GM18909 (cell line): ENCODE results near the gene FLOT2.
"Not testable (repeated sequence)": the region's sequence is repeated elsewhere in the genome, so short reads cannot be mapped to it uniquely, and the experiment has no call there.

Source experiments
- ATAC-seq: cut with Tn5 transposase; IDR thresholded peaks from one replicate; pipeline ENCODE4 v1.9.1; 2021; ENCODE audit warnings: mild to moderate bottlenecking; ENCODE audit not compliant: unreplicated experiment, poor library complexity

Gene FLOT2, protein sequence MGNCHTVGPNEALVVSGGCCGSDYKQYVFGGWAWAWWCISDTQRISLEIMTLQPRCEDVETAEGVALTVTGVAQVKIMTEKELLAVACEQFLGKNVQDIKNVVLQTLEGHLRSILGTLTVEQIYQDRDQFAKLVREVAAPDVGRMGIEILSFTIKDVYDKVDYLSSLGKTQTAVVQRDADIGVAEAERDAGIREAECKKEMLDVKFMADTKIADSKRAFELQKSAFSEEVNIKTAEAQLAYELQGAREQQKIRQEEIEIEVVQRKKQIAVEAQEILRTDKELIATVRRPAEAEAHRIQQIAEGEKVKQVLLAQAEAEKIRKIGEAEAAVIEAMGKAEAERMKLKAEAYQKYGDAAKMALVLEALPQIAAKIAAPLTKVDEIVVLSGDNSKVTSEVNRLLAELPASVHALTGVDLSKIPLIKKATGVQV

DNA sequence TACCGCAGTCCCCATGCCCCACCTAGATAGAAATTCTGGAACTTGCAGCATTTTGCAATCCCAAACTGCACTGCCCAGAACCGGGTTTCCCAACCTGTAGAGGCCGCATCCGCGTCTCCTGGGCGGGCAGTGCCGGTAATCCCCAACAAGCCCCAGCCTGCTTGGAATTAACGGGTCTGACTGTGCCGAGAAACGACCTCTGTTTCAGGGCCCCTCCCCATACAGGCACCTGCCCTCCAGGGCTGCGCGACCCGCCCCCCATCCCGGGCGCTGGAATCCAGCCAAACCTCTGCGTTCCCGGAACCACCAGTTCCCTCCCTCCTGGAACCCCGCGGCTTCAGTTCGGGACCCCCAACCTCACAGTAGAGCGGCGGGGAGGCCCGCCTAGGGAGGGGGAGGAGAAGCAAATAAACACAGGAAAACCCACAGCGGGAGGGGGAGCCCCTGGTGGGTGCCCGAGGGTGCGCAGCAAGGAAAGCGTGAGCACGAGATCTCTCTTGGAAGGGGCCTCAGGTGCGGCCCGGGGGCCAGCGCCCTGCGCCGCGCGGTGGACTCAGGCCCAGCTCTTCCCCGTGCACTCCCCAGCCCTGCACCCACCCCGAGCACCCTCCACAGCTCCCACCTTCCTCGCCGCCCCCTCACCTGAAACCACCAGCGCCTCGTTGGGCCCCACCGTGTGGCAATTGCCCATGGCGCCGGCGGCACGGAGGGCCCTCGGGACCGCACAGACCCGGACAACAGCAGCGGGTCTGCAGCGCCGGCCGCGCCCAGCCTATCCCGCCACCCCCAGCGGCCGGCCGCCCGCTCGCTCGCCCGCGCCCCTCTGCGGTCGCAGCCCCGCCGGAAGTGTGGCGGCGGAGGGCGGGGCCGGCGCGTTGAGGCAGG is at the start of gene FLOT2:
TSS of gene FLOT2 (minus strand) at position 850 of the 885 bp plus-strand sequence. CDS start at position 691, 159 bp downstream.
- no peak for ATAC-seq

DNA sequence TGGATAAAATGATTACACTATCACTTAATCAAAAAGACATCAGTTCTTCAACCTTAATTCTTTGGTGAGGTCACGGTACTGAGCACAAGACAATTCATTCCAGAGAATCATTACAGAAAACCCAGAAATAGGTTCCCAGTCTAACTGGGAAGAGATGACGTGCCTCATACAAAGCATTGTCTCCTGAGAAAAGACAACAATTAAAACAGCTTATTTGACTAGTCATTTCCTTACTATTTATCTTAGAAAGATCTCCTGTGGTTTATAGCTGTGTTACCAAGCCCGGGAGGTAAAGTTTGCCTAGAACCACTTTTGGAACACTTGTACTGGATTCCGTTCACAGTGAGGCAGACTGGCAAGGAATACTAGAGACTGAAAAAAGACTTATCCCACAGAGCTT is 48.7 kb upstream of the FLOT2 start:
- ATAC-seq: no peak

DNA sequence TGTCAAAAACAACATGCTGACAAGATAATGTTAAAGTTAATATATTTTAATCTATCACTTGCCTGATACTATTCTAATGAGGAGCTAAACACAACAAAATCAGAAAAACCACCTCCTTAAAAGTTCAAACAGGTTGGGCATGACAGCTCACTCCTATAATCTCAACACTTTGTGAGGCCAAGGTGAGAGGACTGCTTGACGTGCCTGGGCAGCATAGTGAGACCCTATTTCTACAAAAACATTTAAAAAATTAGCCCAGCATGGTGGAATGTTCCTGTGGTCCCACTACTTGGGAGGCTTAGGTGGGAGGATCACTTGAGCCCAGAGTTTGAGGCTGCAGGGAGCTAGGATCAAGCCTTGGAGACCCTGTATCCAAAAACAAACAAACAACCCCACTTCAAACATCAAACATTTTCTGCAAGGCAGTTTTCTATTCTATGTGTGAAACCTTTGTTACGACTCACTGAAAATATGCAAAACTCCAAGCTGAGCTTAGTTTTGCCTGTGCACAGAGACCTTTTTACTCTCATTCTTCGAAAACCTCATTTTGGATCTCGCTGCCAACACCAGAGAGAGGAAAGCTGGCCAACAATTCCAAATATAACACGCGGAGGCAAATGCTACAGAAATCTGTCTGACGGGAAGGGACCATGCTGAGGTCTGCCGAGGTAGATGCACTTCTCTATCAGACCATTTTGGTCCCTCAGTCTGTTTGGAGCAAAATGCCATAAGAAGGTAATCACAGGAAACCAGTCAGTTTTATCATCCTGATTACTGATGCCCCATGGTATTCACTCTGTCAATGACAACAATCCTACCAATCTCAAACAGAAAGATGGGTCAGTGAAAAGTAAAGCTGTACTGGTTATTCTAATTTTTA is 47.6 kb upstream of the FLOT2 start:
- no peak for ATAC-seq

DNA sequence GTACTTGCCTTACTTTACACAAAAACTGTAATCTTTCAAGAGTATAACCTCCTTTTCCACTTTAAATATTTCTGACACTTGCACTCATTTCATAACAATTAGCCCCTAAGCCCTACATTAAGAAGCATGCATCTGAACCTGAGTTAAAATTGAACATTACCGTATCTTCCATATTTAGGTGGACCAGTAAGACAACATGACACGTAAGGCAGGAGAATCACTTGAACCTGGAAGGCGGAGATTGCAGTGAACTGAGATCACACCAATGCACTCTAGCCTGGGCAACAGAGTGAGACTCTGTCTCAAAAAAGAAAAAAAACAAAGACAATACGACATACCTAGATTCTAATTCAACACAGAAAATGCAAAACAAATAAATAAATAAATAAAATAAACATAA is 46.8 kb upstream of the FLOT2 start:
- no peak for ATAC-seq

DNA sequence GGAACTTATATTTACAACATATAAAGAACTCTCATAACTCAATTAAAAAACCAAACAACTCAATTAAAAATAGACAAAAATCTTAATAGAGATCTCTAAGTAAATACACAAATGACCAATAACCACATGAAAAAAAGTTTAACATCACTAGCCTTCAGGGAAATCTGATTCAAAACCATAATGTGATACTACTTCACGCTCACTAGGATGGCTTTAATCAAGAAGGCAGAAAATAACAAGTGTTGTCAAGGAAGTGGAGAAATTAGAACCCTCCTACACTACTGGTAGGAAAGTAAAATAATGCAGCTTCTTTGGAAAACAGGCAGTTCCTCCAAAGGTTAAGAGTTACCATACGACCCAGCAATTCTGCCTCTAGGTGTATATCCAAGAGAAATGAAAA is 45.4 kb upstream of the FLOT2 start:
- ATAC-seq: no peak

DNA sequence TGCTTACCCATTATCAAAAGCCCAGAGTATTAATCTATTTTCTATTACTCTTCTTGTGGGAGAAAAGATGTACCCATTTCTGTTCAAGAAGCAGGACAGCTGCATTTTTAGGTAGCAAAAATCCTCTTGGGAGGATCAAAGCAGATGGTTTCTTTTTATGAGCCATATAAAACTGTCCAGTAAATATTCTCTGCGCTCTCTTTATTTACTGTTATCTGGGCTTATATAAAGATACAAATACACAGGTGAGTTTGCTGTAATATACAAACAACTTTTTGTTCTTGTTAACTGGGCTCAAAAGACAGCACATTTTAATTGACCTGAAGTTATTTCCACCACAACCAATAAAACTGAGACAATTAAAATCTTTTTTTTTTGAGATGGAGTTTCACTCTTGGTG is 43.7 kb upstream of the FLOT2 start:
- no peak for ATAC-seq

DNA sequence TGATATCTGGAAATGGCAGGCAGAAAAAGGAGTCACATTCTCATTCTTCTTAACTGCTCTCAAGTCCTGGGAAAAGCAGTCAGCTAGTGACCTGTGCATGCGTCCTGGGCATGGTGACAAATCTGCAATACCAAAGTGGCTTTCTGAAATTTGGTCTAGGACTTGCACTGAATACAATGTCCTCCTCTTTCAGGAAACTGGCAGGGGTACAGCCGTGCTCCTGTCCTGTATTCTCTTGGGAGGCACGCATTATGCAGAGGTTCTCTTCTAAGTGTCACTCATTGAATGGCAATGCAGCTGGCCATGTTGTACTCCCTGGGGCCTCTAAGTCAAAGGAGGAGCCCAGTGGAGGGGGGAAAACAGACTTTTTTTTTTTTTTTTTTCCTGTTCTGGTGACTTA is 43.1 kb upstream of the FLOT2 start:
- no peak for ATAC-seq

DNA sequence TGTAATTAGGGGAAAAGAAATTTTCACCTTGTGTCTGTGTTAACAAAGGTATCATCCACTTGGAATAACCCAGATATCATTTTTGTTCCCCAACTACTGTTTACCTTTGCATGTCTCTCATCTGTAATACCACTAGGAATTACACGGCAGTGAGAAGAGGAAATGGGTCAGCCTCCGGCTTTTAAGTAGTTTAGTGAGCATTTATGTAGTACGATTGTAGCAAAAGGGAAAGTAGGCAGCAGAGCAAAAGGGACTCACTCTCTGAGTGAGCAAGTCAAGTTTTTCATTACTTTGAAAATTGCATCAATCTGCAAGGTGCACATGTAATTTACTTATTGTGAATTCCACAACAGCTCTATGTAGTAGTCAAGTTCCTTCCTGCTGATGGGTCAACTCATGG is 42.6 kb upstream of the FLOT2 start:
- no peak for ATAC-seq

DNA sequence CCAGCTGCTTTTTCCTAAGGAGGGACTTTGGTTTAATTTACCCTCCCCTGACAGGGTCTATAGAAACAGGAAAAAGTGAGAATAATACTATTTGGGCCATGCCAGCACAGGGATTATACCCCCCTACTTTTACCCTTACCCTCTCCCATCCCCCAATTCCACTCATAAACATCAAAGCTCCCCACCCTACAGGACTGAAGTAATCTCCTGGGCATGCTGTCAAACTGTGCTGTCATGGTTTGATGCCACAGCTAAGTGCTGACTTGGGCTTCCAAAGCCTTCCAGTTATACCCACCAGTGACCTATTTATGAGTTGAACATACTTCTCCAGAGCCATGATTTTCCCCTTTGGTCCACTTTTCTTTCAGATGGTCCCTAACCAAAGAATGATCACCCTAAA is 41.0 kb upstream of the FLOT2 start:
- ATAC-seq: no peak

DNA sequence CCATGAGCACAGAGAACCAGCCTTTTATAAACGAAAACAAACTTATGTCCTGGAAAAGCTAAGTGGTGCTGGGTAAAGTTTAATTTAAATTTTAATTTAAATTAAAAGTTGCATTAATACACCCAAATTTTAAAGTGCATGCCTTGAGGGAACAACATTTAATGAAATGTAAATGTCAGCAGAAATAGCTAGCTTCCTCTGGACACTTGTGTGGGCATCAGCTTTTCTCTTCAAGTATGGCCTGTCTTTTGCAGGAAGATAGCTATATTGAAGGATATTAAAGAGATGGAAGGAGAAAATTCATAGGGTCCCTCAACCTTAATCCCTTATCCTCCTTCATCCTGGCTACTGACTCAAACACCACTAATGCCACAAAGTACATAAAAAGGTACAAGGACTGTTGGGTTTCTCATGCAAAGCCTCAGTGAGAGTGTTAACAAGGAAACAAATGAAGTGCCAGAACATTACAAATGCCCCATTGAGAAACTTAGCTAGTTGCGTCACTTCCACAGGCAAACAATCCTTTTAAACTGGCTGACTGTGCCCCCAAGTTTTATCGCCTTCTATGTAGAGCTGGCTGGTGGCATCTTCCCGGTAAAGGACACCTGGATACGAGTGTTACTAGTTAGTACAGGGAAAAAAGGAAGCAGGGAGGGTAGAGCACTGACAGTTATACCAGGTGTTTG is 39.7 kb upstream of the FLOT2 start:
- ATAC-seq: no peak

DNA sequence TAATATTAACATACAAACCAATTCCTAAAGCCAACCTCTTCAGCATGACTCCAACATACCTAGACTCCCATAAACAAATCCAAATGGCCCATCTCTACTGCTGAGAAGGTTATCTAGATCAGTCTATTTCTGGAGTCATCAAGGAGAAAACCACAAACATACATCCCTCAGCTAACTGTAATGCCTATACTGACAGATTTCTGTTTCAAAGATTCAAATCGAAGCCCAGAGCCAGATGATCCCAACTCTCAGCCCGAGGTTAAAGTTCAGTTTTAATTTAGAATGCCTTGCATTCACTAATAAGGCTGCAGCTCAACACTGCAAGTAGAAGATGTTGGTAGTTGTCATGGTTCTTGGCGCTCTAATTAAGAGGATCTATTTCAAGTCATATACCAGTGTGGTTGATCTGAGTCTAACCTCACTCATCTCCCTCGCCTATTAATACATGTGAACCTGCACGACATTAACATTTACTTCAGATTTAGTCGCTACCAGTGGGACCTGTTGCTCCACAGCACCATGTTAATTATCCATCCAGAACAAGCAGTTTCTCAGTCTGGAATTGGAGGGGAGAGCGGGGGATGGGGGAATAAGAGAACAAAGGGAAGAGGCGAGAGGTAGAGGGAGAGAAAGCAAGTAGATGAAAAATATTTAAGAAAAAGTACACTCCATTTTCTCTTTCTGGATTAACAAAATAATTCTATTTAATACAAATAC is 38.4 kb upstream of the FLOT2 start:
- no peak for ATAC-seq

DNA sequence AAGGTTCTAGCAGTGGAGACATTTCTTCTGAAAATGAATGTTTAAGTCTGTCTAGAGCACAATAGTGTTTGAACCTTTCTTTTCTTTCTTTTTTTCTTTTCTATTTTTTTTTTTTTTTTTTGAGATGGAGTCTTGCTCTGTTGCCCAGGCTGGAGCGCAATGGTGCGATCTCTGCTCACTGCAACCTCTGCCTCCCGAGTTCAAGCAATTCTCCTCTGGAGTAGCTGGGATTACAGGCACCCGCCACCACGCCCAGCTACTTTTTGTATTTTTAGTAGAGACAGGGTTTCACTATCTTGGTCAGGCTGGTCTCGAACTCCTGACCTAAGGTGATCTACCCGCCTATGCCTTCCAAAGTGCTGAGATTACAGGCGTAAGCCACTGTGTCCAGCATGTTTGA is 37.0 kb upstream of the FLOT2 start:
- ATAC-seq: not testable (repeated sequence)

DNA sequence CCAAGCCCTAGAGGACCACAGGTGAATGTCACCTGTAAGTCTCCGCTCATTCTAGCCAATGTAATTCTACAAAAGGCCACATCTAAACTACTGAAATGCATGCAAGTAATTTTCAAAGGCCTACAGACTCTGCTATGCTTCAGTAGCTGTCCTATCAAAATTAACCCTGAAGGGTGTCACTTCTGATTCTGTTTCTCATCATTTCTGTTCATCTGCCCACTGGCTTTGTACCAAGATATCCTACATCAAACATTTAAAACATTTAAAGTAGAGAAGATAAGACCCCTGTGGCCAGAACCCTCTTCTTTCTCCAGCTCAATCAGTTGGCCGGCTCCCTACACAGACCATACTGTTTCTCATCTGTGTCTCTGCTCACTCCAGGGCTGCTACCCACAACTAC is 32.3 kb upstream of the FLOT2 start:
- ATAC-seq: no peak

DNA sequence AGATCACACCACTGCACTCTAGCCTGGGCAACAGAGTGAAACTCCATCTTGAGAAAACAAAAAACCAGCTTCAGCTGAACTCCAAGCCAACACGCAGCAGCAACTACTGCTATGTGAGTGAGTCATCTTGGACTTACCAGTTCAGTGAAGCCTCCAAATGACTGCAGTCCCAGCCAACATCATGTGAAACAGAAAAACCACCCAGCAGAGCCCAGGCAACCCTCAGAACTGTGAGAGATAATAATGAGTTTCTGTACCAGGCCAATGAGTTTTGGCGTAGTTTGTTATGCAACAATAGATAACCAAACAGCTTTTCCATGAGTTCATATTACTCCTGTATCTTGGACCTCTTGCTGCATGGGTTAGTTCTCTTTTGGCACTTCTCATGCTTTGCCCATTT is 30.5 kb upstream of the FLOT2 start:
- no peak for ATAC-seq

DNA sequence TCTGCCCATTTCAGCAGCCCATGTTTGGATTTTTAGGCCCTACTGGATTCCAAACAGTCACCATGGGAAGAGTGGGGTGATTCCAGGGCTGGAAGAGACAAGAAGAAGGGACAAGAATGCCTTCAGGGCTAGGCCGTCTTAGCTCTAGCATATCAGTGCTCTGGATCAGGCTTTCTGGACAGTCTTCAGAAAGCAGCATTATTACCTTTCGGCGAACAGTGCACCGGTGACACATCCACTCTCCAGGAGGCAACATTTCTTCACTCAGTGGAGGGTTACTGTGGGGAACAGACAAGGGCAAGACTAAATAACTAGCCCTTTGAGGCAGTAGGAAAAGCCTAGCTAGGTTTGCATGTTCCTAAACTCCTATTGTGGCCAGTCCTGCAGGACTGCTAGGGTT is 29.3 kb upstream of the FLOT2 start:
- ATAC-seq: no peak

DNA sequence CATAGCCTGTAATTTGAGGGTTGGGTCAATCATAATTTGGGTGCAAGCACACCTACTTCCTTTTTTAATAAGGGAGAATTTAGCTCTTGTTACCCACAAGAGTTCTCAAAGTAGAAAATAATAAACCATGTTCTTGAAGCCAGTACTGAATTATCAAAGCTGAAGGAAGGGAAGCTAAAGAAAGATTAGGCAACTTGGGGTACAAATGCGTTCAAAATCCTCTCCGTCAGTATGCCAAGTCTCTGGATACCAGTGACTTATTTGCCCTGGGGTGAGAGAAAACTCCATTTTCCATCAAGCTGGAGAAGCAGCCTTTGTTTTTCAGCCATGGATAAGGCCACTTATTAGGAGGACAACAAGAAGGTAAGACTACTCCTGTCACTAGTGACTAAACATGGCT is 28.8 kb upstream of the FLOT2 start:
- no peak for ATAC-seq

DNA sequence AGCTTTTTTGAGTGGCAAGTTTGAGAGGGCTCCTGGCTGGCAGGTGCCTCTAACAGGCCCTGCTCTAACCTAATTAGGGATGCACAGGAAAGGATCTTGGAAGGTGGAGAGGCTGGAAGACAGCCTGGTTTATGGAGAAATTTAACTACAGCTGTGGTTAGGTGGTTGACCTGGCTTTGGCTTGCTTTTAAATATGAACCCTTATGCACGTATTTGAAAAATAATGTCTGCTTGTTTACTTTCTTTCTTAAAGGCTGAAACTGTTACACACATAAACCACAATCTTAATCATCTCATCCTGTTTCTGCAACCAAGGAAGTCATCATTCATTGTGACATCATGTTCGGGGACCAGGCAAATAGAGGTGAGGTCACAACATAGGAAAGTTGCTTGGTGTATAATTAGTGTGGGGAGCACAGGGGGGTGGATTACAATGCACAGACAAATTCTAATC is 28.4 kb upstream of the FLOT2 start:
- no peak for ATAC-seq

DNA sequence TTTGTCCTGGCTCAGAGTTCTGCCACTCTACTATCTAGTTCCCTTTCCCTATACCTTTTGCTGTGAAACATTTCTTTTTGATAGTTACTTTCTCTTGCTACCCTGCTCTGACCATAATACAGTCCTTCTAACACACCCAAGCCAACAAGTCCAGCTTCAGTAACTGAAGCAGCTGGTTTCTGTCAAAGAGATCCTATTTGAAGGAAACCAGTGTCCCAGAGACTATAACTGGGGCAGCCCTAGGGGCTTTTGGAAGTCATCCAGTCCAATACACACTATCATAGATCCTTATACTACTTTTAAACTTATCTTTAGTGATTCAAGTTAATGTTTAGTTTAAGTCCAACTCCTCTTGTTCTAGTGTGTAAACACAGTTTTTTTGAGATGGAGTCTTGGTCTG is 22.7 kb upstream of the FLOT2 start:
- ATAC-seq: no peak

DNA sequence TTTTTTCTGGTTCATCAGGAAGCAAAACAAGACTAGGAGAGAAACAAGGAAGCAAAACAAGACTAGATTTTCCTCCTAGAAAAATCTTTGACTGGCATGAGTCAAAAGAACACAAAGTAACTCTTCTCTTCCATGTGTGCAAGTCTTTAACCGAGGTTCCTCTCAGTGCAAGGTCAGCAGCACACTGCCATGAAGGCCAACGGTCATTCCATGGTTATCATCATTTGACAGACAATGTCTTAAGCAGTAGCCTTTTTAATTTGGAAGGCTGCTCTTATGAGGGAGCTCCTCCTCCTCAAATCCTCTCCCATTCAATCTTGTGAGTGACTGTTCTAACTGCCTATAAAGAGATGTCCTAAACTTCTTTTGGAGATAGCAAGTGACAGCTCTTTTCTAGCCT is 20.8 kb upstream of the FLOT2 start:
- no peak for ATAC-seq
